DMS53 treated with DMSO at 0.1 percent for 48 hours (cell line): ENCODE results near the gene ZNF530.

ENCODE experiments used
- DNase-seq: peaks from one replicate; lab custom pipeline; 2025; ENCODE audit not compliant: unreplicated experiment; lab: John Stamatoyannopoulos, UW

ZNF530 gene

DNA sequence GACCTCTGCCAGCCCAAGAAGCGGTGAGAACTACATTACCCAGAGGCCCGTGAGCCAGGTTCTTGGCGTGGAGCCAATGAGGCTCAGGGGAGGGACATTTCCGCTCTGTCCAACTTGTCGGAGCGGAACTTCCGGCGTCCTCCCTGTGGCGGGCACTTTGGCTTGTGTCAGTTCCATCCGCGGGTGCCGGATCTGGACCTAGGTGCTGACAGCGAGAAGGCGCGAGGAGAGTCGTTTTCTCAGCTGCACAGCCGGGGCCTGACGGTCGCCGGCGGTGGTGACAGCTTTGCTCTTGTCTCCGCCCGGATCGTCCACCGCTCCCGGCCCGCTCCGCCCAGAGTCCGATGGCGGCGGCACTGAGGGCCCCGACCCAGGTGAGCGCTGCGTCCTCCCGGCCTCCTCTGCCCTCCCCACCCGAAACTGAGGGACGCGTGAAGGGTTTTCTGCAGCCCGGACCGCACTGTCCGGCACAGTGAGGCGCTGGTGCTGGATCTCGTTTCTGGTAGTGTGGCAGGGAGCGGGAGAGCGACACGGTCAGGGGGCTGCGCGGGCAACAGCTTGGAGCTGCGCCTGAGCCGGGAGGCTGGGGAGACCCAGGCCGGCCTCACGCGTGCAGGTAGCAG lies at the start of gene ZNF530:
Gene ZNF530 (plus strand): TSS at position 125 of the 623 bp plus-strand sequence. CDS start 4,461 bp downstream, outside the sequence.
- peak; percentile 73 for DNase-seq

DNA sequence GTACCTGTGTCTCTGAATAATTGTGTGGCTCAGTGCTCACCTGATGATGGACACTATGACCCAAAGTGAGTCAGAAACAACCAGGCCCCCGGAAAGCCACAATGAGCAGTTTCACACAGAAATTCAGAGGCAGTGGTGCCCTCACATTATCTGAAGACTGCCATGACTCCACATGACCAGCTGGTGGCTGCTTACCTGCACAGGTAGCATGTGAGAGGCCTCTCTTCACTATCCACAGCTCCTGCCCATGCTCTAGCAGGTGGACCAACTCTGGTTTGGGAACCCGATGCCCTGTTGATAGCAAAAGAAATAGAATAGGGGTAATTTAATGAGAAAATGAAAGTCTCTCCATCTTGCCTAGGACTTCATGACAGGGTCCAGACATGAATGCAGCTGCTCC lies 47.3 kb upstream of the ZNF530 start:
- no peak for DNase-seq

DNA sequence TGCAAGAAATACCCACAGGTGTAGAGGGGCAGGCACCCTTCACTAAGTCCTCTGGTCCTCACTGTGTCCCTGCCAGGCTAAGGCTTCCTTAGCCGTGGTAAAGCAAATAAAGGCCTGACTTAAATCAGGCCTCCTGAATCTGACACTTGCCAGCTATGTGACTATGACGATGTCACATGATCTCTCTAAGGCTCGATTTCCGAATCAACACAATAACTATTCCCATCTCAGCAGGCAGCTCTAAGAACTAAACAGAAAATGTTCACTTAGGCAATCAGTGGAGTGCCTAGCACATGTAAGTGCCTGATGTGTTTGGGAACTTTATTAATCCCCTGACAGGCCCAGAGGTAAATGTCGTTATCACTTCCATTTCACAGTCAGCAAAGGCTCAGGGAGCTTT lies 42.0 kb upstream of the ZNF530 start:
- no peak for DNase-seq

- DNase-seq, result no peak
Observed at GRCh38 chr19:57558525-57558924, 41.2 kb upstream of the ZNF530 start.

DNA sequence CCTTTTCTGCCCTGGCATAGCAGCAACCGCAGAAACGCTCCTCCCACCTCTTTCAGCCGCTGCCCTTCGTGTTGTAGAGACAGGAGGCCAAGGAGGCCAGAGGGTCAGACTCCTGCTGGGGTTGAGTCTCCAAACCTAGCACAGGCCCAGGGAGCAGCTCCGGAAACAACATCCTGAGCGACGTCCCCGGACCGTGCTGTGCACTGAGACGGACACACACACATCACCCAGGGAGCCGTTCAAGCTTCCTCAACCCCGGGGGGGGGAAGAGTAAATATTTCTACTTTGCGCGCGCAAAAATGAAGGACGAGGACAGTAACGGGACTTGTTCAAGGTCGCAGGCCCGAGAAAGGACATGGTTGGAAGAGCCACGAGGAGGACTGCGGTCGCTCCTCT lies 40.7 kb upstream of the ZNF530 start:
- DNase-seq, result no peak

DNA sequence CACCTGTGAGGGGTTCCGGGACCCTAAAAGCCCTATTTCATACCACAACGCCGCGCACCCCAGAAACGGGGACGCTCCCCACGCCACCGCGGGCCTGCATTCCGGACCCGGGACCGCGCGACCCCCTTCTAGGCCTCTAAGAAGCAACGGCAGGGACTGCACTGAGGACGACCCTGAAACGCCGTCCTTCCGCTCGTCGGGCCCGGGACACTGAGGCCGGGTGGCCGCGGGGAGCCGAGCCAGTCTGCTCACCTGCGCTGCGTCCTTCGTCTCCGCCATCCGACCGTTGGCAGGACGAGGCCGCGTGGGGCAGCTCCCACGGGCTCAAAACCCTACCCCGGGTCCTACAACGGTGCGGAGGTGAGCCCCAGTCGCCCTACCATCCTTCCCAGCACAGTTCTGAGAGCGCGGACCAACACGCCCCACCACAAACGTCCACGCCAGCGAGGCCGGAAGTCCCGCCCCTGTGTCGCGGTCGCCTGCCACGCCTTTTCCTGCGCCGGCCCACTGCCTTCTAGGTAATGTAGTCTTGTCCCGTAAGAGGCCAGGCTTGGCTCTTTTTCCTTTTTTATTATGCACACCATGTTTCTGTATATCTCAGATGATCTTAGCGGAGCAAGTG lies 40.2 kb upstream of the ZNF530 start, which contains the start of gene ZNF550:
Gene ZNF550 (minus strand): TSS at position 460 of the 622 bp plus-strand sequence. CDS start 181 bp downstream, at position 279.
- peak; percentile 78 for DNase-seq

DNA sequence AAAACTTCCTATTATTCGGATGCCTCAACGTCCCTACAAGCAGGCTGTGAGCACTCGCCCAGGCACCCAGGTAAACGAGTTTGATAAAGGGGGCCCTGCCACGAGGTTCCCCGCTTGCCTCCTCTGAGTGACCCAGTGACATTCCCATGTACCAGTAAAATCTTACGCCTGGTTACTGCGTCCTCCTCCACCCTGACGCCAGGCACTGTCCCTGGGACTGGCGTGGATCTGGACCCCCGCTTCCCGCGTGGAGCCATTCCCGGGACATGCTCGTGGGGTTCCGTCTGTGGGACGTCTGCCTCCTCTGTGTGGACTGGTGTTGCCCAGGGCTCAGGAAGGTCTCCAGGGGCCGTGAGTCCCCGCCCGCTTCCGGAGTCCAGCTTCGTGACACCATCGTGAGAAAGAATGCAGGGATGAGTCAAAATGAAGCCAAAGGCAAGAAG lies 39.6 kb upstream of the ZNF530 start:
- peak; percentile 13 for DNase-seq

- no peak for DNase-seq
Observed at GRCh38 chr19:57563547-57563946, 36.1 kb upstream of the ZNF530 start.

GRCh38 chr19:57566396-57567265 lies 33.1 kb upstream of the ZNF530 start:
- no peak for DNase-seq

- DNase-seq, result no peak
Observed at GRCh38 chr19:57570707-57571106, 29.0 kb upstream of the ZNF530 start.

DNA sequence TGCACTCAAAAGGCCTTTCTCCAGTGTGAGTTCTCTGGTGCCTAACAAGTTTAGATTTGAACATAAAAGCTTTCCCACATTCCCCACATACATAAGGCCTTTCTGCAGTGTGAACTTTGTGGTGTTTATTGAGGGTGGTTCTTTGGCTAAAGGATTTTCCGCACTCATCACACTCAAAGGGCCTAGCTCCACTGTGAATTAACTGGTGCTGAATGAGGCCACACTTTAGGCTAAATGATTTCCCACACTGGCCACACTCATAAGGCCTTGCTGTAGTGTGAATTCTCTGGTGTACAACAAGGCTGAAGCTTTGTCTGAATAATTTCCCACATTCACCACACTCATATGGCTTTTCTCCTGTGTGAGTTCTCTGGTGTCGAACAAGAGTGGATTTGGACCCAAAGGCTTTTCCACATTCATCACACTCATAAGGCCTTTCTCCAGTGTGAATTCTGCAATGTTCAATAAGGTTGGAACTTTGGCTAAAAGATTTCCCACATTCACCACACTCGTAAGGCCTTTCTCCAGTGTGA lies 27.2 kb upstream of the ZNF530 start:
- no peak for DNase-seq

GRCh38 chr19:57576661-57577060 lies 23.0 kb upstream of the ZNF530 start:
- no peak for DNase-seq

DNA sequence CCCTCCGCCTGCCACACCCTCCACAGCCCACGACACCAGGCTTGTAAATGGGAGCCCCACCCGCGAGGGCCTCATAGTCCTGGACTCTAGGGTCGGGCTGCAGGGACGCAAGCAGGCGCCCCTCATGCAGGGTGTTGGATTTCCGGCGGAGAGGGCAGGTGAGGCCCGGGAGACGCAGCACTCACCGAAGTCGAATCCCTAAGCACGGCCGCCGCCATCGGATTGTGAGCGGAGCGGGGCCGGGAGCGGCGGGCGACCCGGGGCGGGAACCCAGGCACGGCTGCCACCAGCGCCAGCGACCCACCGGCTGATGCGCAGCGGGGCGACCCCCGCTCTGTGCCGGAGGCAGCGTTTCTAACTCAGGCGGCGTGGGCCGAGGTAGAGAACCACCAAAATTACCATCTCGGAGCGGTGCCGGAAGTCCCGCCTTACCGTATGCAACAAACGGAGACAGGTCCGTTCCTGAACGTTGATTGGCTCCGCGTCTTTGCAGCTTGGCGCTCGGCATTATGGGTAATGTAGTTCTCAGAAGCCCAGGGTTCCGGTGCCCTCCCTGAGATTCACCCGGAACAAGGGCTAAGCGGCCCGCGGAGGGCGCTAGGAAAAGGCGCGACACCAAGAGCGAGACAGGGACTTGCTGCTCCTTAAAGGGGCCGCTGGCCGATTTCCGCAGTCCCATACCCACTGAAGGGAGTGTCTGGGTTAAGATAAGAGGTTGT lies 21.0 kb upstream of the ZNF530 start, which contains the start of gene ZNF416:
Gene ZNF416 (minus strand): TSS at position 425 of the 719 bp plus-strand sequence. CDS start 207 bp downstream, at position 218.
- peak; percentile 98 for DNase-seq

GRCh38 chr19:57583104-57583520 lies 16.6 kb upstream of the ZNF530 start:
- no peak for DNase-seq

DNA sequence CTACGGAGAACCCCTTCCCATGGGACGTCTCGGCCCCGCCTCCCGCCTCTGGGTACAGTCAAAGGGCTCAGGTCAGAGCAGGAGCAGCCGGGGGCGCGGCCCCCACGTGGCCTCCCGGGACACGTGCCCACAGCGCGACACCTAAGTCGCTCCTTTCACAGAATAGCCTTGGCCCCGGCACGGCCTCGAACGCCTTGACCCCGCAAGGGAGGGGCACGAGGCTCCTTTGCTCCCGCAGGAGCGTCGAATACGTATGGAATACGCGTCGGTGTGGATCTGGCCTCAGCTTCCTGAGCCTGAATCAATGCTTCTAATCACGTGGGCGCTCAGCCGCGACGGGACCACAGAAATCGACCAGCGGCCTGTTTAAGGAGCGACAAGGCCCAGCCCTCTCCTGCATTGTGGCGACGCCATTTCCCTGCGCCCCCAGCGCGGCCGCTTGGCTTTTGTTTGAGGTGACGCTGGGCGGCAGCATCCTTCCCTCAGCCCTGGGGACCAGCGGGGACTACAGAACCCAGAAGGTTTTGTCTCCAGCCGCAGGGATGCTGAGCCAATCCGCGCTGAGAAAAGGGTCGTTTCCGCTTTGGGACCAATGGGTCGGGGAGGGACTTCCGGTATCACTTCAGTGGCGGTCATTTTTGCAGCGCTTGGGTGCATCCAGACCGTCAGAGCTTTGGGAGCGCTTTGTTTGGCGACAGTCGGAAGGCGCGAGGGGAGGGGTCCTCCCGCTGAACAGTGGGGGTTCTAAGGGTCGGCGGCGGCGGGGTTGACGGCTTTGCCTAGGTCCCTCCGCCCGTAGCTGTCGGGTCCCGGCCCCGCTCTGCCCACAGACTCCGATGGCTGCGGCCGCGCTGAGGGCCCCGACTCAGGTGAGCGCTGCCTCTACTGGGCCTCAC lies 15.9 kb upstream of the ZNF530 start, which contains the start of gene ZIK1:
Gene ZIK1 (plus strand): TSS at position 625 of the 896 bp plus-strand sequence. CDS start 212 bp downstream, at position 837.
- DNase-seq, result peak; percentile 86

- DNase-seq, result no peak
Observed at GRCh38 chr19:57587529-57587928, 12.2 kb upstream of the ZNF530 start.

DNA sequence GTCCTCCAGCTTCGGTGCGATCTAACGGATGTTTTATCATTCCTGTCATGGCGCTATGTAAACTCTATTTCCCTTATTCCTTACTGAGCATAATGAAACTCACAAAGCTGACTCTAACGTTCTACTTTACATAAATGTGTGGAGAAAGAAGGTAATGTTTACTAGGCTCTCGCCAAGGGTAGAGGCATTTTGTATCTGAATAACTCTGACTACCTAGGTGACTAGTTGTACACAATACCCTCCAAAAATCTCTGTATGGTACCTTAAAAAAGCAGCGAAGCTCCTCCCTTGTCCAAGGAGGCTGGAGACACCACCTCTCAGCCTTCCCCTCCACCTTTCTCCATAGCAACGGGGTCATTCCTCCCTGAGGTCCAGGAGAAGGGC lies 316 bp upstream of the ZNF530 start:
- no peak for DNase-seq

DNA sequence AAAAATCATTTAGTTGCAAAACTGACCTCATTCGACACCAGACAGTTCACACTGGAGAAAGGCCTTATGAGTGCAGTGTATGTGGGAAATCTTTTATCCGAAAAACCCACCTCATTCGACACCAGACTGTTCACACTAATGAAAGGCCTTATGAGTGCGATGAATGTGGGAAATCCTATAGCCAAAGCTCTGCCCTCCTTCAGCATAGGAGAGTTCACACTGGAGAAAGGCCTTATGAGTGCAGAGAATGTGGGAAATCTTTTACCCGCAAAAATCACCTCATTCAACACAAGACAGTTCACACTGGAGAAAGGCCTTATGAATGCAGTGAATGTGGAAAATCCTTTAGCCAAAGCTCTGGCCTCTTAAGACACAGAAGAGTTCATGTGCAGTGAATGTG lies 7.2 kb downstream of the ZNF530 start:
- no peak for DNase-seq

GRCh38 chr19:57611113-57611512 lies 11.4 kb downstream of the ZNF530 start:
- DNase-seq, result no peak
